AG04450 (cell line): ENCODE data around the gene MYO10. TPM values are rescaled to one million over a fixed set of nuclear protein-coding genes. Genes with fewer than 3 reads are reported as not detected.

ENCODE experiments used
- CTCF ChIA-PET: fragments of 300-600, 350-600 bp; formaldehyde crosslinking; extraction: SDS; loops from one replicate; lab custom pipeline; 2022; ENCODE audit warnings: antibody characterized with exemption, inconsistent platforms; lab: Charles Lee
- POLR2A ChIA-PET: fragments of 350-600 bp; formaldehyde crosslinking; extraction: SDS; loops from one replicate; lab custom pipeline; 2021; ENCODE audit warnings: antibody characterized with exemption, inconsistent platforms; lab: Yijun Ruan, JAX
- DNase-seq: peaks from one replicate; pipeline ENCODE4 v3.0.0-alpha.2; 2011; ENCODE audit warnings: low read depth, low spot score
- H3K27ac ChIP-seq: one replicate; pipeline ENCODE4 v1.5.1; 2012; ENCODE audit warnings: low read depth, low read length, control low read depth
- H3K27me3 ChIP-seq: one replicate; pipeline ENCODE4 v1.6.0; 2012; ENCODE audit warnings: low read length; ENCODE audit not compliant: control insufficient read depth, insufficient read depth
- H3K4me3 ChIP-seq: 2 replicates; pipeline ENCODE4 v1.5.1; 2011; ENCODE audit warnings: mild to moderate bottlenecking, low read depth, low read length, control low read depth
- H3K9me3 ChIP-seq: 2 replicates; pipeline ENCODE4 v1.5.1; 2012; ENCODE audit warnings: low read length; ENCODE audit not compliant: control insufficient read depth, insufficient read depth
- polyA plus RNA-seq: library from polyadenylated mRNA; depleted of rRNA; stranded (reverse); fragments of >200 nt; gene quantifications from 2 replicates; pipeline ENCODE4 v1.2.3, GENCODE V29; 2011
- TF ChIP-seq, protein P1 (sequence below): IDR thresholded peaks from 2 replicates; pipeline ENCODE4 v1.5.1; 2011; ENCODE audit warnings: low read depth, low read length, control low read depth, inconsistent platforms

MYO10 gene
- polyA plus RNA-seq, 1 experiment = 37.0 TPM

DNA sequence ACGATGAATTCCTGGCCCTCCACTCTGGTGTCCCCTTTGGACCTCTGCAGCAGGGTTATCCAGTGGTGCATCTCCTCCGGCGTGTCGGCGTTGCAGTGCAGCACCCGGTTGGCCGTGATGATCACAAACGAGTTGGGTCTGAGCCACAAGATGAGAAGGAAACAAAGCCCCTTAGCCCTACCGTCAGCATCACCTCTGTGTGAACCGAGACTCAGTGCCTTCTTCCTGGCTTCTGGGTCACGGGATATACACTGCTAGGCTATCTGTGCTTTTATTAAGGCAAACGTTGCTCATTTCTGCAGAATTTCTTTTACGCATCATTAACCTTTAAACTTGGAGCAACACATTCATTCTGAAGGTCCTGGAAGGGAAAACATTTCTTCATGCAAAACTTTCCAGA, 254.2 kb downstream of the MYO10 start:
- no peak for DNase-seq
- Histone ChIP-seq H3K27me3 (no peaks in the 10 kb centered on the region), H3K27ac (no peak overlapping the region), H3K4me3 (no peak overlapping the region), H3K9me3 (no peaks in the 10 kb centered on the region)
- POLR2A ChIA-PET = no interaction called here
- CTCF ChIA-PET = no interaction called here
- TF ChIP-seq, protein P1, sequence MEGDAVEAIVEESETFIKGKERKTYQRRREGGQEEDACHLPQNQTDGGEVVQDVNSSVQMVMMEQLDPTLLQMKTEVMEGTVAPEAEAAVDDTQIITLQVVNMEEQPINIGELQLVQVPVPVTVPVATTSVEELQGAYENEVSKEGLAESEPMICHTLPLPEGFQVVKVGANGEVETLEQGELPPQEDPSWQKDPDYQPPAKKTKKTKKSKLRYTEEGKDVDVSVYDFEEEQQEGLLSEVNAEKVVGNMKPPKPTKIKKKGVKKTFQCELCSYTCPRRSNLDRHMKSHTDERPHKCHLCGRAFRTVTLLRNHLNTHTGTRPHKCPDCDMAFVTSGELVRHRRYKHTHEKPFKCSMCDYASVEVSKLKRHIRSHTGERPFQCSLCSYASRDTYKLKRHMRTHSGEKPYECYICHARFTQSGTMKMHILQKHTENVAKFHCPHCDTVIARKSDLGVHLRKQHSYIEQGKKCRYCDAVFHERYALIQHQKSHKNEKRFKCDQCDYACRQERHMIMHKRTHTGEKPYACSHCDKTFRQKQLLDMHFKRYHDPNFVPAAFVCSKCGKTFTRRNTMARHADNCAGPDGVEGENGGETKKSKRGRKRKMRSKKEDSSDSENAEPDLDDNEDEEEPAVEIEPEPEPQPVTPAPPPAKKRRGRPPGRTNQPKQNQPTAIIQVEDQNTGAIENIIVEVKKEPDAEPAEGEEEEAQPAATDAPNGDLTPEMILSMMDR = no peak

DNA sequence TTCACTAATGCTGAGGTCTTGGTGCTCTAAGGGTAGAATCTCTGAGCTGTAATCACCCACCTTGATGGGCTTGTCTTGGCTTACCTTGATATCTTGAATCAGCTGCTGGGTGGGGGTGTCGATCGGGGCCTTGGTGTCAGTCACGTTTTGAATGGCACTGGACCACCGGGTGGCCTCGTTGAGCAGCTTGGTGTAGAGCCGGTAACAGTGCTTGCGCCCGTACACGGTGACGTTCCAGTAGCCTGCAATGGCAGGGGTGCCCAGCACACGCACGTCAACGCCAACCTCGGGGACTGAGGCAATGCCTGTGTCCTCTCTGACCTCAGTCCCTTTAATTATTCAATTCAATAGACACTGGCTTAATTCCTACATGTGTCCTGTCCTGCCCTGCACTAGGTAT, 256.2 kb downstream of the MYO10 start:
- H3K27me3 ChIP-seq = no peaks in the 10 kb centered on the region
- CTCF ChIA-PET = interaction anchor here (2.5 kb wide), 1 partner anchor 10 kb away, joined by 7 read pairs; no protein-coding TSS in a partner anchor
- no peak overlapping the region for H3K27ac ChIP-seq
- DNase-seq = no peak
- POLR2A ChIA-PET = no interaction called here
- no peaks in the 10 kb centered on the region for H3K9me3 ChIP-seq
- no peak overlapping the region for H3K4me3 ChIP-seq
- TF ChIP-seq, protein P1 = no peak

DNA sequence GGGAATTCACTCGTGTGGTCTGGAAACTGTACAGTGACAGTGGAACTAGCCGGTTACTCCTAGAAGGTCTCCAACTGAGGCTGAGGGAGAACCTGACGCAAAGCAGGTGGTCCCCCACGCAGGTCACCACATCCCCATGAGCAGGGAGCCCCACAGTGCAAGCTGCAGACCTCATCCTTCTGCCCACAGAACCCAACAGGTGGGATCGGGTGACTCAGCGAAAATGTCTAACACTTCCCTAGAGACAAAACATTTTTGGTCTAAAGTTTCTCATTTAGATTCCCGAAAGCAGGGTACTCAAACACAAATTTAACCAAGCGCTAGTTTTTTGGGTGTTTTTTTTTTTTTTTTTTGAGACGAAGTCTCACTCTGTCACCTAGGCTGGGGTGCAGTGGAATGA, 256.9 kb downstream of the MYO10 start:
- TF ChIP-seq, protein P1 = no peak
- Histone ChIP-seq H3K27me3 (no peaks in the 10 kb centered on the region), H3K9me3 (no peaks in the 10 kb centered on the region), H3K27ac (no peak overlapping the region), H3K4me3 (no peak overlapping the region)
- POLR2A ChIA-PET = no interaction called here
- no peak for DNase-seq
- CTCF ChIA-PET = interaction anchor here (2.5 kb wide), 1 partner anchor 11 kb away, joined by 7 read pairs; no protein-coding TSS in a partner anchor

DNA sequence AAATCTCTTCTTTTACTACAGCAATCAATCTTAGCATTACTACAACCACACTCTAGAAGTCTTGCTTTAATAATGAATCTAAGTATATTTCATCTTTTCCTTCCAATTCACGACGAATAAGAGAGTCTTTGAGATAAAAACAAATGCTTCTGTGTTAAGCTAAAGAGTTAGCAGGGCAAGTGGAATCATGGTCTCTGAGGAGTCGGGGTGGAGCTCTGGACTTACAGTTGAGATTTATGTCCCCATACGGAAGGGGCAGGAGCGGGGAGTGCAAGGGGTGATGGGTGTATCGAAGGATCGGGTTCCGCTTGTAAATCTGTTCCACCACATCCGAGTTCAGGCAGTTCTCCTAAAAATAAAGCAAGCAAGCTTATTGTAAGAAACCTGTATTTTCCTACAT, 260.3 kb downstream of the MYO10 start:
- POLR2A ChIA-PET = no interaction called here
- no peak for DNase-seq
- CTCF ChIA-PET = interaction anchor here (0.6 to 1.5 kb wide), 2 partner anchors 15 to 104 kb away, joined by 3 to 4 read pairs; no protein-coding TSS in a partner anchor
- Histone ChIP-seq H3K27me3 (no peaks in the 10 kb centered on the region), H3K9me3 (no peaks in the 10 kb centered on the region), H3K4me3 (no peak overlapping the region), H3K27ac (no peak overlapping the region)
- TF ChIP-seq, protein P1 = no peak

DNA sequence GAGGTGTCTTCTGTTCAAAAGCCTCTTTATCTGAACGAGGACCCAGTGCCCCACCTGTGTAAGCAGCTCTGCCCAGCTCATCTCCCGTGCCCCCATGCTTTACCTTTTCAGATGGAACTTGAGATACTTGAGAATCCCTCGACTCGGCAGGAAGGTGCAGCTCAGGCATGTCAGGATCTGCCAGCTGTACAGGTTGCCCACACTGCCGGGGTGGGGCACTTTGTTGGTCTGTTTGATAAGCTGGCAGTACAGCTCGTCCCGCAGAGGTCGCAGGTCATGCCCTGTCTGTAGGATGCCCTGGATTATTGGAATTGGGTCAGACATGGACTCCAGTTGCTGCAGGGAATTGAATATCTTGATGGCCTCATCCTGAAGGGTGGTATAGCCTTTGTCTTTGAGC, 261.3 kb downstream of the MYO10 start:
- no peak for DNase-seq
- TF ChIP-seq, protein P1 = no peak
- no peaks in the 10 kb centered on the region for H3K27me3 ChIP-seq
- H3K27ac ChIP-seq = no peak overlapping the region
- ChIA-PET CTCF (no interaction called here), POLR2A (no interaction called here)
- H3K9me3 ChIP-seq = no peaks in the 10 kb centered on the region
- no peak overlapping the region for H3K4me3 ChIP-seq
